Breast epithelium (tissue), 4 donors: ENCODE data around the gene ACOT9. TPM values are rescaled to one million over a fixed set of nuclear protein-coding genes. Genes with fewer than 3 reads are reported as not detected.

Experiments used
- DNase-seq, 2 donors: peaks; one replicate each; pipeline ENCODE4 v3.0.0-alpha.2; 2019; ENCODE audit warnings: low spot score in 2 of 2
- H3K27ac ChIP-seq, 2 donors: fragments of 200-600 bp; sonication (generic) in 1 of 2; one replicate each; pipeline ENCODE4 v1.5.1; 2016 to 2019; ENCODE audit warnings: mild to moderate bottlenecking in 1 of 2
- H3K27me3 ChIP-seq, 2 donors: fragments of 200-600 bp; sonication (generic) in 1 of 2; one replicate each; pipeline versions ENCODE4 v1.5.1 to v1.6.0; 2017 to 2019; ENCODE audit warnings: control low read depth in 1 of 2, mild to moderate bottlenecking in 1 of 2
- H3K36me3 ChIP-seq: fragments of 200-600 bp; one replicate; pipeline ENCODE4 v1.5.1; 2019
- H3K4me1 ChIP-seq, 2 donors: fragments of 200-600 bp; sonication (generic); one replicate each; pipeline ENCODE4 v1.5.1; 2016 to 2019; ENCODE audit warnings: control low read depth in 1 of 2
- H3K4me3 ChIP-seq, 3 donors: fragments of 200-600 bp; sonication (generic); 1 replicate in 2 of 3; 2 replicates in 1 of 3; pipeline ENCODE4 v1.5.1; 2016 to 2019; ENCODE audit warnings: mild to moderate bottlenecking in 3 of 3, moderate library complexity in 2 of 3
- H3K9me3 ChIP-seq, 2 donors: fragments of 200-600 bp; sonication (generic) in 1 of 2; one replicate each; pipeline ENCODE4 v1.5.1; 2016 to 2019; ENCODE audit warnings: control low read depth in 1 of 2
- CTCF ChIP-seq, 3 donors: fragments of 450-650 bp; IDR thresholded peaks; one replicate each; pipeline ENCODE4 v1.5.1; 2016 to 2017; ENCODE audit warnings: antibody characterized with exemption in 3 of 3, mild to moderate bottlenecking in 3 of 3, moderate library complexity in 3 of 3
- POLR2A ChIP-seq: fragments of 450-650 bp; IDR thresholded peaks from one replicate; pipeline ENCODE4 v1.6.1; 2016; ENCODE audit warnings: antibody characterized with exemption, mild to moderate bottlenecking, moderate library complexity
- POLR2AphosphoS5 ChIP-seq, 3 donors: sonication (generic); formaldehyde crosslinking; IDR thresholded peaks; one replicate each; pipeline ENCODE4 v1.6.1; 2017; ENCODE audit warnings: antibody characterized with exemption in 3 of 3
- intact Hi-C: fragments of 100-400 bp; cut with DNase I; formaldehyde crosslinking; loops from one replicate; pipeline ENCODE4 v1.15.1; 2023; ENCODE audit warnings: low total_unique reads
- total RNA-seq, 3 donors: library from RNA; depleted of rRNA; stranded (reverse); fragments of >200 nt; gene quantifications; one replicate each; pipeline ENCODE4 v1.1.0, GENCODE V29; 2016

ACOT9 gene
- total RNA-seq, 3 donors from 2014 or later = 38.7 to 42.3 (median 41.0) TPM

- no peak overlapping the region for H3K4me3 ChIP-seq
- H3K27ac ChIP-seq = no peak overlapping the region
- TF ChIP-seq POLR2AphosphoS5 (IDR thresholded peaks at IDR 0.05) = no peak
- TF ChIP-seq POLR2A = no peak
- TF ChIP-seq CTCF (IDR thresholded peaks at IDR 0.05) = no peak
- H3K9me3 ChIP-seq = no peaks in the 10 kb centered on the region
- H3K36me3 ChIP-seq = no peaks in the 10 kb centered on the region
- intact Hi-C loops = no loop called here
- H3K4me1 ChIP-seq = no peaks in the 10 kb centered on the region
- peak in 1 of 2 donors; percentile 35 for DNase-seq
- peaks cover 0 to 13% of the 10 kb centered on the region in 2 donors for H3K27me3 ChIP-seq
These were observed 27.1 kb upstream of the ACOT9 start for GRCh38 chrX:23770142-23770541.

- H3K9me3 ChIP-seq = peaks cover 0 to 10% of the 10 kb centered on the region in 2 donors
- H3K27ac ChIP-seq = peak overlapping the region in 1 of 2 donors; percentile 38
- no peak for DNase-seq
- no peak for TF ChIP-seq POLR2A
- TF ChIP-seq POLR2AphosphoS5 (IDR thresholded peaks at IDR 0.05) = no peak
- TF ChIP-seq CTCF (IDR thresholded peaks at IDR 0.05) = no peak
- no peaks in the 10 kb centered on the region for H3K36me3 ChIP-seq
- peak overlapping the region in 2 of 3 donors; percentile 12 to 44 for H3K4me3 ChIP-seq
- H3K4me1 ChIP-seq = no peaks in the 10 kb centered on the region
- intact Hi-C loops = no loop called here
- peaks cover 0 to 10% of the 10 kb centered on the region in 2 donors for H3K27me3 ChIP-seq
These were observed 23.8 kb upstream of the ACOT9 start for GRCh38 chrX:23766650-23767551.

GRCh38 chrX:23765868-23766267 lies 22.8 kb upstream of the ACOT9 start:
- Histone ChIP-seq H3K27me3 (peaks cover 0 to 10% of the 10 kb centered on the region in 2 donors), H3K9me3 (peaks cover 0 to 11% of the 10 kb centered on the region in 2 donors), H3K27ac (no peak overlapping the region), H3K36me3 (no peaks in the 10 kb centered on the region), H3K4me1 (no peaks in the 10 kb centered on the region), H3K4me3 (no peak overlapping the region)
- no peak for DNase-seq
- intact Hi-C loops = no loop called here
- TF ChIP-seq POLR2A (no peak), CTCF (IDR thresholded peaks at IDR 0.05) (no peak), POLR2AphosphoS5 (IDR thresholded peaks at IDR 0.05) (no peak)

DNA sequence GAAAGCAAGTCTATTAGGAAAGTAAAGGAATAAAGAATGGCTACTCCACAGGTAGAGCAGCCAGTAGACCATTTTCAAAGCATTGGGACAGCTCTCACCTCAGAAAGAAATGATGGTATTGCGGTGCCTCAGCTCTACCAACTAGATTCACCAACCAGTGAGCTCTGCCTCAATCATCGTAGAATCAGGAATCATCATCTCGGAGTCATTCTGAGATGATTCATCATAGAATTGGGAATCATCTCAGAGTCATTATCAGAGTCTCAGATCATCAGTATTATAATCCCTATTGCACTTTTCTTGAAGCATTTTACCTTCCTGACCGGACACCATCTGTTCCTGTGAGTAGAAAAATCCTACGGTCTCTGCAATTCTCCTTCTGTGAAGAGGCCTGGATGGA lies 22.4 kb upstream of the ACOT9 start:
- no peak for TF ChIP-seq CTCF (IDR thresholded peaks at IDR 0.05)
- no peak for TF ChIP-seq POLR2A
- TF ChIP-seq POLR2AphosphoS5 (IDR thresholded peaks at IDR 0.05) = no peak
- Histone ChIP-seq H3K4me1 (no peaks in the 10 kb centered on the region), H3K9me3 (peaks cover 0 to 11% of the 10 kb centered on the region in 2 donors), H3K4me3 (no peak overlapping the region), H3K27ac (no peak overlapping the region), H3K36me3 (no peaks in the 10 kb centered on the region), H3K27me3 (peaks cover 0 to 10% of the 10 kb centered on the region in 2 donors)
- DNase-seq = no peak
- intact Hi-C loops = no loop called here
